Endothelial cell (in vitro differentiated cells): Measurements from ENCODE around the gene NR2C2. TPM values are rescaled to one million over a fixed set of nuclear protein-coding genes. Genes with fewer than 3 reads are reported as not detected.
A peak's percentile ranks its signal among the peaks of the same experiment; 100 is the strongest.

Experiments used
- DNase-seq: peaks from one replicate; pipeline ENCODE4 v3.0.0; 2021; ENCODE audit warnings: low spot score
- H3K27ac Mint-ChIP-seq: one replicate; pipeline ENCODE4 v1.8.0; 2021; ENCODE audit warnings: mixed read lengths, inconsistent platforms; ENCODE audit not compliant: unreplicated experiment
- H3K27me3 Mint-ChIP-seq: one replicate; pipeline ENCODE4 v1.8.0; 2021; ENCODE audit warnings: mild to moderate bottlenecking, moderate library complexity, mixed read lengths, inconsistent platforms; ENCODE audit not compliant: unreplicated experiment
- H3K36me3 Mint-ChIP-seq: one replicate; pipeline ENCODE4 v1.8.0; 2021; ENCODE audit warnings: mild to moderate bottlenecking, low read depth, mixed read lengths, inconsistent platforms; ENCODE audit not compliant: unreplicated experiment
- H3K4me1 Mint-ChIP-seq: one replicate; pipeline ENCODE4 v1.8.0; 2021; ENCODE audit warnings: mild to moderate bottlenecking, mixed read lengths, inconsistent platforms; ENCODE audit not compliant: unreplicated experiment
- H3K4me3 Mint-ChIP-seq: one replicate; pipeline ENCODE4 v1.8.0; 2021; ENCODE audit warnings: mild to moderate bottlenecking, mixed read lengths, inconsistent platforms; ENCODE audit not compliant: unreplicated experiment
- H3K9me3 Mint-ChIP-seq: one replicate; pipeline ENCODE4 v1.8.0; 2021; ENCODE audit warnings: mixed read lengths, inconsistent platforms; ENCODE audit not compliant: unreplicated experiment
- CTCF ChIP-seq: fragments of 200-600 bp; sonication (generic); IDR thresholded peaks from one replicate; pipeline ENCODE4 v1.5.0; 2021; ENCODE audit warnings: antibody characterized with exemption; ENCODE audit not compliant: unreplicated experiment
- total RNA-seq: library from RNA; stranded (reverse); fragmentation: NEBNext Ultra II Directional; extraction: Animal tissue kit (Norgen Biotek cat#: 25700); gene quantifications from one replicate; pipeline ENCODE4 v1.2.1, GENCODE V29; 2021; ENCODE audit not compliant: unreplicated experiment

The NR2C2 gene
- total RNA-seq, 1 donor from 2014 or later, result 49.1 TPM

GRCh38 chr3:15086699-15087098 is 139.3 kb downstream of the NR2C2 start:
- no peaks in the 10 kb centered on the region for H3K9me3 Mint-ChIP-seq
- H3K27me3 Mint-ChIP-seq, result peaks cover 3% of the 10 kb centered on the region
- no peak for TF ChIP-seq CTCF
- H3K4me1 Mint-ChIP-seq, result no peaks in the 10 kb centered on the region
- no peak for DNase-seq
- no peak overlapping the region for H3K27ac Mint-ChIP-seq
- H3K36me3 Mint-ChIP-seq, result peaks cover 39% of the 10 kb centered on the region
- no peak overlapping the region for H3K4me3 Mint-ChIP-seq

- no peak overlapping the region for H3K4me3 Mint-ChIP-seq
- peaks cover 19% of the 10 kb centered on the region for H3K36me3 Mint-ChIP-seq
- no peaks in the 10 kb centered on the region for H3K9me3 Mint-ChIP-seq
- H3K27me3 Mint-ChIP-seq, result peaks cover 4% of the 10 kb centered on the region
- TF ChIP-seq CTCF, result no peak
- no peak for DNase-seq
- no peaks in the 10 kb centered on the region for H3K4me1 Mint-ChIP-seq
- H3K27ac Mint-ChIP-seq, result no peak overlapping the region
Observed at GRCh38 chr3:15089201-15089600, 141.8 kb downstream of the NR2C2 start.

- H3K4me1 Mint-ChIP-seq, result peaks cover 10% of the 10 kb centered on the region
- no peaks in the 10 kb centered on the region for H3K9me3 Mint-ChIP-seq
- TF ChIP-seq CTCF, result no peak
- no peak overlapping the region for H3K4me3 Mint-ChIP-seq
- H3K36me3 Mint-ChIP-seq, result peaks cover 10% of the 10 kb centered on the region
- no peak for DNase-seq
- H3K27ac Mint-ChIP-seq, result no peak overlapping the region
- H3K27me3 Mint-ChIP-seq, result peaks cover 5% of the 10 kb centered on the region
Observed at GRCh38 chr3:15091575-15091974, 144.2 kb downstream of the NR2C2 start.

GRCh38 chr3:15092686-15093085 is 145.3 kb downstream of the NR2C2 start:
- Mint-ChIP-seq H3K36me3 (peaks cover 10% of the 10 kb centered on the region), H3K27me3 (peaks cover 5% of the 10 kb centered on the region), H3K27ac (no peak overlapping the region), H3K9me3 (no peaks in the 10 kb centered on the region), H3K4me1 (peaks cover 10% of the 10 kb centered on the region), H3K4me3 (no peak overlapping the region)
- DNase-seq, result no peak
- no peak for TF ChIP-seq CTCF

DNA sequence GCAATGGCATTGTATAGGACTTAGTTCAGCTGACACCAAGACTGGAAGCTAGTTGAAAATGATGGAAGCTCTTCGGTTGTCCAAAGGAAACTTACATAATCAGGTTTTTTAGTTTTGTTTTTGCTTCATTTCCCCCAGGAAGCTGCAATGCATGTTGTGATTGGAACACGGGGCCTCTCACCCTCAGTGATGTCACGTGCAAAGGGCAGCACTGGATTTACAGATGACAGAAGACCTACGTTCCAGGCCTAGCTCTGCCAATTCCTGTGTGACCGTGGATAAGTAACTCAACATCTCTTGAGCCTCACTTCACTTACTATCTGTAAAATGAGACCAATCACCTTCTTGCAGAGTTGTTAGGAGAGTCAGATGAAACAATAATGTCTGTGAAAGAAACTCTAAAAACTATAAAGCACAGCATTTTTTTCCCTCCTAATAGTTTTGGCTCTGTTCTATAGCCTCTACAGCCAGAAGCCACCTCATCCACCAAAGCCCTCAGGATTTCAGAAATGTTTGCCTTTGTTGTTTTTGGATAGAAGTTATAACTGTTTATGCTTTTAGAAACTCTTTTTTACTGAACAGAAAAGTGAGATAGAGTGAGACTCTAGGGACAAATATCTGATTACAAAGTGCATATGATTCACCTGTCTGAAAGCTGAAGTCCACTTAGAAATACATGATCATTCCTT is 146.9 kb downstream of the NR2C2 start:
- Mint-ChIP-seq H3K36me3 (peaks cover 10% of the 10 kb centered on the region), H3K27ac (no peak overlapping the region), H3K9me3 (no peaks in the 10 kb centered on the region), H3K4me1 (peaks cover 22% of the 10 kb centered on the region), H3K27me3 (peaks cover 5% of the 10 kb centered on the region), H3K4me3 (peak overlapping the region; percentile 42)
- DNase-seq, result no peak
- TF ChIP-seq CTCF, result no peak
